HepG2 (cell line): Measurements from ENCODE around the gene PSMD5. TPM values are rescaled to one million over a fixed set of nuclear protein-coding genes. Genes with fewer than 3 reads are reported as not detected.

Source experiments
- ATAC-seq: fragments of 200-7000 bp; cut with Tn5 transposase; 3 replicates; pipeline ENCODE4 v1.9.1; 2020; ENCODE audit warnings: mild to moderate bottlenecking, moderate library complexity
- BruUV-seq: library from RNA; stranded (reverse); fragments of 400-500 nt; replicated peaks from 2 replicates; lab custom pipeline; 2021; lab: Mats Ljungman, UMichigan
- CTCF ChIA-PET: fragments of 300-600 bp; formaldehyde crosslinking; extraction: SDS; loops from one replicate; lab custom pipeline; 2021; ENCODE audit warnings: low total read pairs, inconsistent platforms, low intra/inter-chr PET ratio; lab: Yijun Ruan, JAX
- POLR2A ChIA-PET: fragments of 350-600 bp; sonication (Branson Sonifier 250); formaldehyde crosslinking; loops from one replicate; lab custom pipeline; 2020; ENCODE audit warnings: antibody characterized with exemption, inconsistent platforms; lab: Yijun Ruan, JAX
- DNase-seq: peaks from one replicate; pipeline ENCODE4 v3.0.0-alpha.2; 2015; ENCODE audit warnings: low spot score
- FAIRE-seq: peaks from 3 replicates; lab custom pipeline; 2011; peaks lifted over from hg19 to GRCh38; lab: Jason Lieb, UNC
- H2AFZ ChIP-seq: one replicate; pipeline ENCODE4 v1.6.1; 2011; ENCODE audit warnings: low read length, inconsistent platforms
- H3K27ac ChIP-seq: fragments of 300-600 bp; 3 replicates; pipeline ENCODE4 v1.8.0; 2011; ENCODE audit warnings: mixed run types, mild to moderate bottlenecking, mixed read lengths, low read length, inconsistent platforms; ENCODE audit not compliant: insufficient read depth; ENCODE audit errors: extremely low read length
- H3K27me3 ChIP-seq, 2 experiments: fragments of 200-600 bp in 1 of 2; 2 replicates in 1 of 2; 3 replicates in 1 of 2; pipeline versions ENCODE4 v1.6.0 to v1.8.0; 2011; ENCODE audit warnings: low read length in 2 of 2, mild to moderate bottlenecking in 2 of 2, moderate library complexity in 2 of 2, inconsistent platforms in 1 of 2; ENCODE audit not compliant: insufficient read depth in 2 of 2, control insufficient read depth in 1 of 2
- H3K36me3 ChIP-seq, 2 experiments: fragments of 200-600 bp in 1 of 2; replicated peaks in 1 of 2; 2 replicates in 1 of 2; 3 replicates in 1 of 2; pipeline versions ENCODE4 v1.5.1 to v1.8.0; 2011; ENCODE audit warnings: low read length in 2 of 2, inconsistent platforms in 1 of 2; ENCODE audit not compliant: insufficient read depth in 2 of 2, control insufficient read depth in 1 of 2
- H3K4me1 ChIP-seq: 2 replicates; pipeline ENCODE4 v1.5.1; 2012; ENCODE audit warnings: low read length, inconsistent platforms; ENCODE audit not compliant: insufficient read depth
- H3K4me2 ChIP-seq: 2 replicates; pipeline ENCODE4 v1.6.0; 2011; ENCODE audit warnings: low read depth, low read length, inconsistent platforms
- H3K4me3 ChIP-seq, 3 experiments: fragments of 200-600 bp in 1 of 3; sonication (generic), shearing (Covaris generic) in 1 of 3; replicated peaks in 1 of 3; 2 replicates each; pipeline ENCODE4 v1.5.1; 2011 to 2016; ENCODE audit warnings: low read length in 3 of 3, inconsistent platforms in 2 of 3, low read depth in 2 of 3, mild to moderate bottlenecking in 2 of 3, control low read depth in 1 of 3, mixed read lengths in 1 of 3; ENCODE audit not compliant: insufficient read depth in 1 of 3
- H3K79me2 ChIP-seq: one replicate; pipeline ENCODE4 v1.6.1; 2011; ENCODE audit warnings: low read length, inconsistent platforms; ENCODE audit not compliant: insufficient read depth
- H3K9ac ChIP-seq: 2 replicates; pipeline ENCODE4 v1.6.0; 2011; ENCODE audit warnings: mild to moderate bottlenecking, low read depth, low read length, inconsistent platforms; ENCODE audit not compliant: insufficient read depth
- H3K9me3 ChIP-seq: 2 replicates; pipeline ENCODE4 v1.5.1; 2012; ENCODE audit warnings: mild to moderate bottlenecking, low read length
- H4K20me1 ChIP-seq: 2 replicates; pipeline ENCODE4 v1.6.0; 2011; ENCODE audit warnings: inconsistent platforms, mild to moderate bottlenecking, low read length, moderate library complexity; ENCODE audit not compliant: insufficient read depth
- ESRRA ChIP-seq: sonication (generic); formaldehyde crosslinking; IDR thresholded peaks from 2 replicates; pipeline ENCODE4 v1.5.1; 2020; ENCODE audit warnings: mild to moderate bottlenecking, low read depth, missing genetic modification reagents
- FIP1L1 ChIP-seq: fragments of 200-400 bp; formaldehyde crosslinking; IDR thresholded peaks from 2 replicates; pipeline ENCODE4 v1.6.1; 2018; ENCODE audit warnings: low read depth, mild to moderate bottlenecking, low read length, moderate library complexity, borderline replicate concordance; ENCODE audit not compliant: insufficient read depth
- FOXA3 ChIP-seq: IDR thresholded peaks from 2 replicates; pipeline ENCODE4 v1.6.1; 2016; ENCODE audit warnings: missing genetic modification reagents, missing compliant biosample characterization
- GATAD2A ChIP-seq: IDR thresholded peaks from 2 replicates; pipeline ENCODE4 v1.6.1; 2016
- HMG20A ChIP-seq: IDR thresholded peaks from 2 replicates; pipeline ENCODE4 v1.6.1; 2016; ENCODE audit warnings: borderline replicate concordance
- MIXL1 ChIP-seq: IDR thresholded peaks from 2 replicates; pipeline ENCODE4 v1.6.1; 2016
- NKX3-1 ChIP-seq: sonication (generic); formaldehyde crosslinking; IDR thresholded peaks from 2 replicates; pipeline ENCODE4 v1.5.0; 2020; ENCODE audit warnings: missing genetic modification reagents
- SOX13 ChIP-seq, 3 experiments: fragments of 450-650 bp in 1 of 3; sonication (generic) in 1 of 3; formaldehyde crosslinking in 1 of 3; IDR thresholded peaks in 2 of 3; conservative IDR thresholded peaks in 1 of 3; 2 replicates each; pipeline versions ENCODE4 v1.5.0 to v1.6.1; 2016 to 2020; ENCODE audit warnings: antibody characterized with exemption in 1 of 3, mild to moderate bottlenecking in 1 of 3, missing compliant biosample characterization in 1 of 3, missing genetic modification reagents in 1 of 3, moderate library complexity in 1 of 3
- TSC22D2 ChIP-seq: sonication (generic); formaldehyde crosslinking; IDR thresholded peaks from 2 replicates; pipeline ENCODE4 v1.5.1; 2020; ENCODE audit warnings: missing genetic modification reagents, mild to moderate bottlenecking, borderline replicate concordance
- ZNF34 ChIP-seq: sonication (generic); formaldehyde crosslinking; IDR thresholded peaks from 2 replicates; pipeline ENCODE4 v1.4.0; 2020; ENCODE audit warnings: mild to moderate bottlenecking, missing genetic modification reagents, borderline replicate concordance
- WGBS: methylation state at CpG from one replicate; pipeline ENCODE4 v1.1.6; 2017; ENCODE audit warnings: low lambda C conversion rate; 5-methylcytosine and 5-hydroxymethylcytosine counted together
- in situ Hi-C: cut with HindIII; loops from 2 replicates; pipeline ENCODE4 v1.10.0; 2017; ENCODE audit warnings: low pct_unique_long_range_greater_than_20kb; ENCODE audit not compliant: extremely low pct_ligation_motif_present
- intact Hi-C: fragments of 100-400 bp; cut with micrococcal nuclease; formaldehyde crosslinking; loops from one replicate; pipeline ENCODE4 v1.10.0; 2022; ENCODE audit not compliant: unreplicated experiment
- polyA plus RNA-seq, 8 experiments: library from polyadenylated mRNA; depleted of rRNA in 3 of 8; stranded (reverse) in 7 of 8; unstranded in 1 of 8; fragments of >200 nt; fragmentation: Illumina TruSeq in 4 of 8; extraction: Trizol in 4 of 8; gene quantifications; 2 replicates each; pipeline versions ENCODE4 v1.2.1 to v1.2.3, GENCODE V29; 2011 to 2016; ENCODE audit warnings: low read depth in 4 of 8, missing spikeins in 1 of 8, mixed read lengths in 1 of 8; ENCODE audit not compliant: insufficient read depth in 1 of 8
- total RNA-seq, 5 experiments: library from RNA; depleted of rRNA; stranded (reverse); fragments of >200 nt; fragmentation: Illumina TruSeq; extraction: Trizol; gene quantifications; 2 replicates each; pipeline ENCODE4 v1.2.3, GENCODE V29; 2016; ENCODE audit warnings: low read depth in 1 of 5
- TF ChIP-seq, protein P1 (sequence below): IDR thresholded peaks from 2 replicates; pipeline ENCODE4 v1.6.1; 2018; ENCODE audit warnings: missing genetic modification reagents, mild to moderate bottlenecking, missing compliant biosample characterization
- TF ChIP-seq, protein P2 (sequence below): IDR thresholded peaks from 2 replicates; pipeline ENCODE4 v1.4.0; 2020; ENCODE audit warnings: mild to moderate bottlenecking, missing genetic modification reagents
- TF ChIP-seq, protein P3 (sequence below): IDR thresholded peaks from 2 replicates; pipeline ENCODE4 v1.6.1; 2012; ENCODE audit warnings: inconsistent platforms

PSMD5 gene
- total and polyA plus RNA-seq, 2 of the 13 experiments (the other 11 are each of a cell fraction or from before 2014, with no cell fraction given) = 12.7 to 18.1 TPM

DNA sequence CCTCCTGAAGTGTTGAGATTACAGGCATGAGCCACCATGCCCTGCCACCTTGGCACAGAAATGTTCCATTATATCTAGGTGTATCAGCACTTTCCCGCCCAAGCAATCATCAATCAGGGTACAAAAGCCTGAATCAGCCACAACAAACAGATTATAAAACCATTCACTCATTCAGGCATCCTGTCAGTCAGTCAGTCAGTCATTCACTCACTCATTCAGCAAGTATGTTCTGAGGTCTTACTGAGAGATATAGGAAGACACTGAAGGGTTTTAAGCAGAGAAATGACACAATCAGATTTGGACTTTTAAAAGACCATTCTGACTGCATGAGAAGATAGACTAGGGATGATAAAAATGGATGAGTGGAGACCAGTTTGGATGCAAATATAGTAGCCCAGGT lies 13.1 kb downstream of the PSMD5 start:
- TF ChIP-seq, protein P1, sequence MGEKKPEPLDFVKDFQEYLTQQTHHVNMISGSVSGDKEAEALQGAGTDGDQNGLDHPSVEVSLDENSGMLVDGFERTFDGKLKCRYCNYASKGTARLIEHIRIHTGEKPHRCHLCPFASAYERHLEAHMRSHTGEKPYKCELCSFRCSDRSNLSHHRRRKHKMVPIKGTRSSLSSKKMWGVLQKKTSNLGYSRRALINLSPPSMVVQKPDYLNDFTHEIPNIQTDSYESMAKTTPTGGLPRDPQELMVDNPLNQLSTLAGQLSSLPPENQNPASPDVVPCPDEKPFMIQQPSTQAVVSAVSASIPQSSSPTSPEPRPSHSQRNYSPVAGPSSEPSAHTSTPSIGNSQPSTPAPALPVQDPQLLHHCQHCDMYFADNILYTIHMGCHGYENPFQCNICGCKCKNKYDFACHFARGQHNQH (CRISPR knock-in tag) = no peak
- no peak for TF ChIP-seq MIXL1 (CRISPR knock-in tag)
- TF ChIP-seq NKX3-1 (CRISPR knock-in tag) = no peak
- TF ChIP-seq ESRRA (CRISPR knock-in tag) = no peak
- ChIA-PET CTCF (no interaction called here), POLR2A (no interaction called here)
- no peak for DNase-seq
- Histone ChIP-seq H3K9ac (no peak overlapping the region), H3K4me1 (no peaks in the 10 kb centered on the region), H3K79me2 (no peaks in the 10 kb centered on the region), H3K9me3 (no peaks in the 10 kb centered on the region), H3K36me3 (peaks cover 4 to 57% of the 10 kb centered on the region in 2 experiments), H2AFZ (no peak overlapping the region), H3K27ac (no peak overlapping the region), H3K27me3 (no peaks in the 10 kb centered on the region), H4K20me1 (no peaks in the 10 kb centered on the region), H3K4me2 (no peak overlapping the region), H3K4me3 (no peak overlapping the region)
- no TSS peak for BruUV-seq
- ATAC-seq = no peak
- no peak for FAIRE-seq
- in situ Hi-C loops (no loop called here), intact Hi-C loops (loop anchor here (1.0 kb wide), 1 partner anchor 29 kb away; no protein-coding TSS in a partner anchor)
- 92% methylated on average over 1 of the region's 1 CpG for WGBS

DNA sequence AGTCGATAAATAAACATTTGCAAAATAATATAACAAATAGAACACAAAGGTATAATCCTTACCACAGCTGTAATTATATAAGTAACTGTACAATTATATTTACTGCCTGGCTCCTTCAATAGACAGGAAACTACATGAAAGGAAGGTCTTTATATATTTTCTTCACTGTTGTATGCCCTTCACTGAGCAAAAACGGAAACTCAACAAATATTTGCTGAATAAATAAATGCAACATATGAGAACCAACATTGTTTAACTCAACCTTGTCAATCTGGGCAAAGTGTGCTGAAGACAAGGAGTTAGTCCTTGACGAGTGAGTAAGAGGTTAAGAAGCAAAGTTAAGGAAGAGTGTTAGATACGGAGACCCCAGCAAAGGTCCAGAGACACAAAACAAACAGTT lies 22.6 kb downstream of the PSMD5 start:
- FAIRE-seq = no peak
- no TSS peak for BruUV-seq
- in situ Hi-C loops (no loop called here), intact Hi-C loops (no loop called here)
- ChIA-PET POLR2A (no interaction called here), CTCF (no interaction called here)
- Histone ChIP-seq H3K27ac (no peak overlapping the region), H3K4me3 (no peak overlapping the region), H2AFZ (no peak overlapping the region), H3K4me1 (peaks cover 13% of the 10 kb centered on the region), H3K36me3 (peaks cover 0 to 43% of the 10 kb centered on the region in 2 experiments; a peak in 3 of 5 replicates), H3K9me3 (no peaks in the 10 kb centered on the region), H3K27me3 (no peaks in the 10 kb centered on the region), H3K79me2 (no peaks in the 10 kb centered on the region), H3K9ac (no peak overlapping the region), H4K20me1 (no peaks in the 10 kb centered on the region), H3K4me2 (no peak overlapping the region)
- 52% methylated on average over 4 of the region's 4 CpGs for WGBS
- peak; percentile 50 for ATAC-seq
- no peak for DNase-seq
- TF ChIP-seq ZNF34 (CRISPR knock-in tag) = no peak
- no peak for TF ChIP-seq SOX13 (IDR thresholded peaks at IDR 0.05)
- TF ChIP-seq SOX13 (CRISPR knock-in tag; conservative IDR thresholded peaks at IDR 0.05 in 1 of 2, IDR thresholded peaks at IDR 0.05 in 1 of 2) = peak in 1 of 2 experiments; percentile 14; a peak in 1 of 4 replicates
- TF ChIP-seq, protein P2, sequence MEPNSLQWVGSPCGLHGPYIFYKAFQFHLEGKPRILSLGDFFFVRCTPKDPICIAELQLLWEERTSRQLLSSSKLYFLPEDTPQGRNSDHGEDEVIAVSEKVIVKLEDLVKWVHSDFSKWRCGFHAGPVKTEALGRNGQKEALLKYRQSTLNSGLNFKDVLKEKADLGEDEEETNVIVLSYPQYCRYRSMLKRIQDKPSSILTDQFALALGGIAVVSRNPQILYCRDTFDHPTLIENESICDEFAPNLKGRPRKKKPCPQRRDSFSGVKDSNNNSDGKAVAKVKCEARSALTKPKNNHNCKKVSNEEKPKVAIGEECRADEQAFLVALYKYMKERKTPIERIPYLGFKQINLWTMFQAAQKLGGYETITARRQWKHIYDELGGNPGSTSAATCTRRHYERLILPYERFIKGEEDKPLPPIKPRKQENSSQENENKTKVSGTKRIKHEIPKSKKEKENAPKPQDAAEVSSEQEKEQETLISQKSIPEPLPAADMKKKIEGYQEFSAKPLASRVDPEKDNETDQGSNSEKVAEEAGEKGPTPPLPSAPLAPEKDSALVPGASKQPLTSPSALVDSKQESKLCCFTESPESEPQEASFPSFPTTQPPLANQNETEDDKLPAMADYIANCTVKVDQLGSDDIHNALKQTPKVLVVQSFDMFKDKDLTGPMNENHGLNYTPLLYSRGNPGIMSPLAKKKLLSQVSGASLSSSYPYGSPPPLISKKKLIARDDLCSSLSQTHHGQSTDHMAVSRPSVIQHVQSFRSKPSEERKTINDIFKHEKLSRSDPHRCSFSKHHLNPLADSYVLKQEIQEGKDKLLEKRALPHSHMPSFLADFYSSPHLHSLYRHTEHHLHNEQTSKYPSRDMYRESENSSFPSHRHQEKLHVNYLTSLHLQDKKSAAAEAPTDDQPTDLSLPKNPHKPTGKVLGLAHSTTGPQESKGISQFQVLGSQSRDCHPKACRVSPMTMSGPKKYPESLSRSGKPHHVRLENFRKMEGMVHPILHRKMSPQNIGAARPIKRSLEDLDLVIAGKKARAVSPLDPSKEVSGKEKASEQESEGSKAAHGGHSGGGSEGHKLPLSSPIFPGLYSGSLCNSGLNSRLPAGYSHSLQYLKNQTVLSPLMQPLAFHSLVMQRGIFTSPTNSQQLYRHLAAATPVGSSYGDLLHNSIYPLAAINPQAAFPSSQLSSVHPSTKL (CRISPR knock-in tag) = 0 out of 2 replicates have a peak, but pooled peaks have one; percentile 14
- TF ChIP-seq HMG20A (CRISPR knock-in tag) = 0 out of 2 replicates have a peak, but pooled peaks have one; percentile 12
- 0 out of 2 replicates have a peak, but pooled peaks have one; percentile 9 for TF ChIP-seq FOXA3
- TF ChIP-seq GATAD2A (CRISPR knock-in tag) = peak; percentile 45; the same call in 1 of the 2 replicates
- TF ChIP-seq FIP1L1 = no peak
- TF ChIP-seq, protein P3, sequence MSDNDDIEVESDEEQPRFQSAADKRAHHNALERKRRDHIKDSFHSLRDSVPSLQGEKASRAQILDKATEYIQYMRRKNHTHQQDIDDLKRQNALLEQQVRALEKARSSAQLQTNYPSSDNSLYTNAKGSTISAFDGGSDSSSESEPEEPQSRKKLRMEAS = no peak
- no peak for TF ChIP-seq TSC22D2 (CRISPR knock-in tag)
